Breast epithelium (tissue), 4 donors: Measurements from ENCODE around the gene GJE1. TPM values are rescaled to one million over a fixed set of nuclear protein-coding genes. Genes with fewer than 3 reads are reported as not detected.

ENCODE experiments used
- DNase-seq, 2 donors: peaks; one replicate each; pipeline ENCODE4 v3.0.0-alpha.2; 2019; ENCODE audit warnings: low spot score in 2 of 2
- H3K27ac ChIP-seq, 2 donors: fragments of 200-600 bp; sonication (generic) in 1 of 2; one replicate each; pipeline ENCODE4 v1.5.1; 2016 to 2019; ENCODE audit warnings: mild to moderate bottlenecking in 1 of 2
- H3K27me3 ChIP-seq, 2 donors: fragments of 200-600 bp; sonication (generic) in 1 of 2; one replicate each; pipeline versions ENCODE4 v1.5.1 to v1.6.0; 2017 to 2019; ENCODE audit warnings: control low read depth in 1 of 2, mild to moderate bottlenecking in 1 of 2
- H3K36me3 ChIP-seq: fragments of 200-600 bp; one replicate; pipeline ENCODE4 v1.5.1; 2019
- H3K4me1 ChIP-seq, 2 donors: fragments of 200-600 bp; sonication (generic); one replicate each; pipeline ENCODE4 v1.5.1; 2016 to 2019; ENCODE audit warnings: control low read depth in 1 of 2
- H3K4me3 ChIP-seq, 3 donors: fragments of 200-600 bp; sonication (generic); 1 replicate in 2 of 3; 2 replicates in 1 of 3; pipeline ENCODE4 v1.5.1; 2016 to 2019; ENCODE audit warnings: mild to moderate bottlenecking in 3 of 3, moderate library complexity in 2 of 3
- H3K9me3 ChIP-seq, 2 donors: fragments of 200-600 bp; sonication (generic) in 1 of 2; one replicate each; pipeline ENCODE4 v1.5.1; 2016 to 2019; ENCODE audit warnings: control low read depth in 1 of 2
- CTCF ChIP-seq, 3 donors: fragments of 450-650 bp; IDR thresholded peaks; one replicate each; pipeline ENCODE4 v1.5.1; 2016 to 2017; ENCODE audit warnings: antibody characterized with exemption in 3 of 3, mild to moderate bottlenecking in 3 of 3, moderate library complexity in 3 of 3
- POLR2A ChIP-seq: fragments of 450-650 bp; IDR thresholded peaks from one replicate; pipeline ENCODE4 v1.6.1; 2016; ENCODE audit warnings: antibody characterized with exemption, mild to moderate bottlenecking, moderate library complexity
- POLR2AphosphoS5 ChIP-seq, 3 donors: sonication (generic); formaldehyde crosslinking; IDR thresholded peaks; one replicate each; pipeline ENCODE4 v1.6.1; 2017; ENCODE audit warnings: antibody characterized with exemption in 3 of 3
- intact Hi-C: fragments of 100-400 bp; cut with DNase I; formaldehyde crosslinking; loops from one replicate; pipeline ENCODE4 v1.15.1; 2023; ENCODE audit warnings: low total_unique reads
- total RNA-seq, 3 donors: library from RNA; depleted of rRNA; stranded (reverse); fragments of >200 nt; gene quantifications; one replicate each; pipeline ENCODE4 v1.1.0, GENCODE V29; 2016

Gene GJE1
- total RNA-seq, 3 donors from 2014 or later = not detected

GRCh38 chr6:142184307-142184706, 51.6 kb downstream of the GJE1 start:
- H3K9me3 ChIP-seq = no peaks in the 10 kb centered on the region
- no peak for DNase-seq
- H3K27ac ChIP-seq = no peak overlapping the region
- no peaks in the 10 kb centered on the region for H3K4me1 ChIP-seq
- intact Hi-C loops = no loop called here
- no peak overlapping the region for H3K4me3 ChIP-seq
- H3K27me3 ChIP-seq = no peaks in the 10 kb centered on the region
- TF ChIP-seq CTCF (IDR thresholded peaks at IDR 0.05) (no peak), POLR2AphosphoS5 (IDR thresholded peaks at IDR 0.05) (no peak), POLR2A (no peak)
- no peaks in the 10 kb centered on the region for H3K36me3 ChIP-seq

Other genes starting within 250 kb of the GJE1 start
- gene NMBR, start 14.2 kb downstream of the GJE1 start, total RNA-seq = under 1 TPM in 1 of 3 donors, not detected in 2; 0.29 TPM
- gene VTA1, start 14.3 kb downstream of the GJE1 start, total RNA-seq = 10 to 100 TPM; 31.8 to 58.8 (median 40.2) TPM
- gene ADGRG6, start 169.1 kb downstream of the GJE1 start, total RNA-seq = 10 to 100 TPM in 2 of 3 donors, 1 to 10 TPM in 1; 8.2 to 29.6 (median 28.5) TPM